ENCODE measurements around the gene TTLL3. TPM values are rescaled to one million over a fixed set of nuclear protein-coding genes. Genes with fewer than 3 reads are reported as not detected.

TTLL3 gene
- total RNA-seq, 4 donors from 2014 or later: 39.0 to 64.6 (median 56.9) TPM

- Histone ChIP-seq H3K4me1 (peaks cover 0 to 18% of the 10 kb centered on the region in 2 donors), H3K27ac (no peak overlapping the region), H3K9me3 (no peaks in the 10 kb centered on the region), H3K27me3 (no peaks in the 10 kb centered on the region), H3K36me3 (peaks cover 34 to 44% of the 10 kb centered on the region in 2 donors), H3K4me3 (replicated peaks in 1 of 3) (no peak overlapping the region)
- TF ChIP-seq CTCF (IDR thresholded peaks at IDR 0.05) (no peak), POLR2A (IDR thresholded peaks at IDR 0.05) (no peak)
- no peak for DNase-seq
- intact Hi-C loops (cut with DNase I): no loop called here
- WGBS, 2 donors: 92 to 99% methylated on average over 7 of the region's 7 CpGs
Measured at GRCh38 chr3:9786209-9786739, 23.8 kb upstream of the TTLL3 start.

GRCh38 chr3:9786825-9787669, 23.0 kb upstream of the TTLL3 start:
- H3K36me3 ChIP-seq: peaks cover 34 to 41% of the 10 kb centered on the region in 2 donors
- intact Hi-C loops (cut with DNase I): no loop called here
- 89 to 93% methylated on average over 12 to 13 of the region's 13 CpGs for WGBS, 2 donors

GRCh38 chr3:9787714-9788113, 22.3 kb upstream of the TTLL3 start:
- intact Hi-C loops (cut with DNase I): no loop called here
- no peak for DNase-seq
- 86 to 92% methylated on average over 6 of the region's 6 CpGs for WGBS, 2 donors

More at GRCh38 chr3:9786825-9787669, 23.0 kb upstream of the TTLL3 start:
- no peaks in the 10 kb centered on the region for H3K9me3 ChIP-seq
- TF ChIP-seq CTCF (IDR thresholded peaks at IDR 0.05) (no peak), POLR2A (IDR thresholded peaks at IDR 0.05) (no peak)
- H3K27me3 ChIP-seq: no peaks in the 10 kb centered on the region
- no peak for DNase-seq
- peaks cover 5 to 18% of the 10 kb centered on the region in 2 donors for H3K4me1 ChIP-seq
- H3K27ac ChIP-seq: no peak overlapping the region
- H3K4me3 ChIP-seq (replicated peaks in 1 of 3): no peak overlapping the region

GRCh38 chr3:9791127-9791526, 18.9 kb upstream of the TTLL3 start:
- WGBS, 2 donors: 93 to 98% methylated on average over 8 to 11 of the region's 11 CpGs
- DNase-seq: no peak
- H3K27me3 ChIP-seq: no peaks in the 10 kb centered on the region
- H3K4me1 ChIP-seq: peaks cover 12 to 25% of the 10 kb centered on the region in 2 donors
- no peak overlapping the region for H3K4me3 ChIP-seq (replicated peaks in 1 of 3)
- peaks cover 12 to 20% of the 10 kb centered on the region in 2 donors for H3K36me3 ChIP-seq
- intact Hi-C loops (cut with DNase I): loop anchor here (10.0 kb wide), 1 partner anchor 136 kb away; no protein-coding TSS in a partner anchor
- peak overlapping the region in 2 of 3 donors; percentile 91 for H3K27ac ChIP-seq
- no peak for TF ChIP-seq CTCF (IDR thresholded peaks at IDR 0.05)
- TF ChIP-seq POLR2A (IDR thresholded peaks at IDR 0.05): no peak
- H3K9me3 ChIP-seq: no peaks in the 10 kb centered on the region

More at GRCh38 chr3:9787714-9788113, 22.3 kb upstream of the TTLL3 start:
- H3K27me3 ChIP-seq: no peaks in the 10 kb centered on the region
- no peak overlapping the region for H3K4me3 ChIP-seq (replicated peaks in 1 of 3)
- no peak overlapping the region for H3K27ac ChIP-seq
- no peaks in the 10 kb centered on the region for H3K9me3 ChIP-seq
- TF ChIP-seq POLR2A (IDR thresholded peaks at IDR 0.05) (no peak), CTCF (IDR thresholded peaks at IDR 0.05) (no peak)
- peaks cover 5 to 13% of the 10 kb centered on the region in 2 donors for H3K4me1 ChIP-seq
- H3K36me3 ChIP-seq: peaks cover 34 to 37% of the 10 kb centered on the region in 2 donors
